Tongue (tissue), 2 donors: ENCODE data around the gene SOBP. TPM values are rescaled to one million over a fixed set of nuclear protein-coding genes. Genes with fewer than 3 reads are reported as not detected.
A peak's percentile ranks its signal among the peaks of the same experiment; 100 is the strongest.

Experiments used
- DNase-seq: peaks from one replicate; pipeline ENCODE4 v3.0.0-alpha.2; 2015
- total RNA-seq: library from RNA; depleted of rRNA; stranded (reverse); fragments of >200 nt; gene quantifications from one replicate; pipeline ENCODE4 v1.2.3, GENCODE V29; 2014

SOBP gene
- total RNA-seq, 1 donor from 2014 or later = 19.2 TPM

GRCh38 chr6:107589934-107590333 is 100.0 kb downstream of the SOBP start:
- DNase-seq = no peak

DNA sequence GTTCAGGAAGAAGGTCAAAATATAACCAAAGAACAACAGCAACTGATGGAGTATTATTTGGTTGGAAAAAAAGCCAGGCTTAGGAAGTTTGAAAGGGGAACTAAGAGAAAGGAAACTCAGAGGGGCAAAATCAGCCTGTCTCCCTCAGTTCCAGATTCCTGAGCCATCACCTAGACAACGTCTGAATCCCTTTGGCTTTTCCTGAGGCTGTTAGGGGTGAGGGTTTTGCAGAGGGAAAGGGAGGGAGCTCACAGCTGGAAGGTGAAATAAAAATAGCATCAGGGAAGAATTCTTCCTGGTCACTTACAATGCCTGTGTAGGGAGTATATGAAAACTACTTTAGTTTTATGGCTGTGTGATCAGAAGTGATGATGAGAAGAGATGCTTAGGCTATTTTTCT is 100.5 kb downstream of the SOBP start:
- no peak for DNase-seq

DNA sequence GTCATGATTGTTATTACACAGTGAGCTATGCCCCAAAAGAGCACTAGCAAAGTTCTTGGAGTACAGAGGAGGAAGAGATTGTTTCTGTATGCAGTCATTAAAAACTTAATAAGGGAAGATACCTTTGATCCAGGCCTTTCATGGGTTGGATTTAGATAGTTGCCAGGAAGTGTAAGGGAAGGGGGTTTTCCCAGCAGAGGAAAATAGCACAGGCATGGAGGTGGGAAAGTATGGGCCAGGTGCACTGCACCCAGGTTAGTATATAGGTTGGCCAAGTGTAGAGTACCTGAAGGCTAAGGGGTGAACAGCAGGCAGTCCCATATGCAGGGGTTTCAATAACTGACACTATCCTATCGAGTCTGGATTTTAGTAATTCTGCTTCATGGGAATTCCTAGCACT is 101.4 kb downstream of the SOBP start:
- DNase-seq = no peak

- DNase-seq = no peak
Observed at GRCh38 chr6:107592806-107593205, 102.9 kb downstream of the SOBP start.

DNA sequence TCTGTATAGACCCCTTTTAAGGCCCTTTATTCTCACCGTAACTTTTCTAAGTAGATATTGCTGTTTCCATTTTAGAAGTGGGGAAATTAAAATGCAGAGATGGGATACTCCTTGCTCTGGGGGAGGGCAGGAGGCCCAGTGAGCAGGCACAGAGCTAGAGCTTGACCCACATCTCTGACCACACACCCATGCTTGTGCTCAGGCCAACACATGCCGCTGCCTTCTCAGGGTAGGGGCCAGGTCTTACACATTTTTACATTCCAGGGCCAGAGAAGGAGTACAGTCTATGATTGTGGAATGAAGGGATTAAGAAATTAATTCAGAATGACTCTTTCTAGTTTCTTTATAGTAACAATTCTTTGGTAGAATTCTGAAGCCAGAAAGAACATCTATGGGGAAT is 104.8 kb downstream of the SOBP start:
- no peak for DNase-seq

DNA sequence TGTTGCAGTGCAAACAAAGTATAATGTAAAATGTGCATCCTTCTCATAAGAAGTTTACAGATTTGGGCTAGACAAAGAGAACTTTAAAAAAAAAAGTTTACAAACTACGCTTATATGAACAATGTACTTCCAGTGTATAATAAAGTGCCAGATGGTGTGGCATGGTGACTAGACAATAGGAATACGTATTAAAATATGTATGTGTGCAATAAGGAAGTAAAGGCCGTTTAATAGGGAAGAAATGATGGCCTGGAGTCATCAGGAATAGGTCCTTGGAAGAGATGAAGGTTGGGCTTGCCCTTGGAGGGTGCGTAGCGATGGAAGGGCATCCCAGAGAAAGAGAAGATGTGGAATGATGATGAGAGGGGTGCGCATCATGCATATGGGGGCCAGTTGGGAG is 108.2 kb downstream of the SOBP start:
- DNase-seq = no peak

DNA sequence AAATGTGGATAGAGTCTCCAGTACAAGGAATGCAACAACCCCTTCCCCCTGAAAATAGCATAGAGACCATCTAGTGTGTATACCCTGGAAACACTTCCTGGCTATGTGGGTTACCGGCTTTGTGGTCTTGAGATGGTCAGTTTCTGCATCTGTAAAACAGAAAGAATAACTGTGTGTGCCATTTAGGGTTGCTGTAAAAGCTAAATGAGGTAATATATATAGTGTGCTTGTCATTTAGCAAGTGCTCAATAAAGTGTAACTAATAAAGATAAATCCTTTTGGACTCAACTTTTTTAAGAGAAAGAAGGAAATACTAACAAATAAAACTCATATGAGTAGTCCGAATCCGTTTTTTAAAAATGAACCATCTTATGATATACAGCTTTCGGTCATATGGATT is 109.1 kb downstream of the SOBP start:
- DNase-seq = no peak

DNA sequence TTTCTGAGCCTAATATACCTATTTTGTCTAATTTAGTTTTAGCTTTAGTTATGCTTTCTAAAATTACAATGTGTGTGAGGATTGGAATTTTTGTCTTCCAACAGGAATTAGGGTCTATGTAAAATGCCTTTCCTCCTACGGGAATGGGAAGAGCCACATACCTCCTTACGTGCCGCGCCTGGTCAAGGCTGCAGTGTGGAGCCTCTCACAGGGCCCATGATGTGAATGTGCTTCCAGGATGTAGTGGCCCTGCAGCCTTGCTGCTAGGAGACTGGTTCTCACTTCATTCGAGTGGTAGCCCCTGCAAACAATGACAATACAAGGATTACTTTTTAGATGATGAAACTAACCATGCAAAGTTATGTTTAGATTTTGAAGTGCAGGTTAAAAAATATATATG is 110.2 kb downstream of the SOBP start:
- no peak for DNase-seq

GRCh38 chr6:107600936-107601335 is 111.0 kb downstream of the SOBP start:
- DNase-seq = peak; percentile 75

- DNase-seq = no peak
Observed at GRCh38 chr6:107601406-107601805, 111.5 kb downstream of the SOBP start.

DNA sequence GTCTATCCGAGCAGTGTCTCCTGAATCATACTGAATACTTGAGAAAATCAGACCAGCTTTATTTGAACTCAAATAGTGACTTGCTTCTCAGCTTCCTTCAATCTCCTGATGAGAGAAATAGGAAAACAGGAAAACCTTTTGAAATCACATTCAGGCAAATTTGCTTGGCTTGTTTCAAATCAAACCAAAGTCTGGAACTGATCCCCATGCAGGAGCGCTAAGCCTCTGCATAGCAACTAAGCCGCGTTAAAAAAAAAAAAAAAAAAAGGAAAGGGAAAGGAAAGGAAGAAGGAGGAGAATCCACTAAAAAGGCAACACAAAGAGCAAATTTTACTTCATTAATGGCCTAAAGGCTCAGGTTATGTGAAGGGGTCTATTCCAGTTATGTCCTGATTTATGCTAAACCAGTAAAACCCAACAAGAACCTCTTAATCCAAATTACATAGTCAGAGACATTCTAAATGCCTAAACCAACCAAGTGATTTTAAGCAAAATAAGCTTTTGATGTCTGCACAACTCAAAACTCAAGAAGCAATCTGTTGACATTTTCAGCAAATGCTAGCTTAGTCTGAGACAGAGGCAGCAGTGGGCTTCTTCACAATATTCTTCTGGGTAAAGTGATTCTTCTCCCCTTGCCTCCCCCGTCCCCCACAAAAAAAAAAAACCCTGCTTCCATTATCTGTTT is 112.5 kb downstream of the SOBP start:
- peak; percentile 41 for DNase-seq

- DNase-seq = no peak
Observed at GRCh38 chr6:107603006-107603370, 113.1 kb downstream of the SOBP start.

DNA sequence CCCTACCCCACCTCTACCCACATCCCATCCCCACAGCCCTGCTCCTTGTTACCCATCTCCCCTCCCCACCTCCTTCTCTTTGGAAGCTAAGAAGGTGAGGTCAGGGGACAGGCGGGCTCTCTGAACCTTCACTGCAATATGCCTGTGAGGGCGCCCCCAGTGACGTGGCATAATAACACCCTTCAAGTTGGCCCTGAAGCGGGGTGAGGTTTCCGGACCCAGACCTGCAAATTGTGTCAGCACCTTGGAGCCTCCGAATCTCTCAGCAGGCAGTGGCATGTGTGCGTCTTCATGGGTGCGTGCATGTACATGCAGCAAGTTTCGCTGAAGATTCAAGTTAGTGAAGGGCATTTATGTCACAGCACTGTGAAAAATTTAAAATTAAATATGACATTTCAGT is 114.6 kb downstream of the SOBP start:
- no peak for DNase-seq

- no peak for DNase-seq
Observed at GRCh38 chr6:107606407-107606806, 116.5 kb downstream of the SOBP start.

GRCh38 chr6:107607116-107607515 is 117.2 kb downstream of the SOBP start:
- peak; percentile 77 for DNase-seq

GRCh38 chr6:107611094-107611810 is 121.3 kb downstream of the SOBP start:
- peak; percentile 64 for DNase-seq

GRCh38 chr6:107612762-107613415 is 123.0 kb downstream of the SOBP start:
- no peak for DNase-seq

GRCh38 chr6:107613651-107614379 is 123.9 kb downstream of the SOBP start:
- no peak for DNase-seq

DNA sequence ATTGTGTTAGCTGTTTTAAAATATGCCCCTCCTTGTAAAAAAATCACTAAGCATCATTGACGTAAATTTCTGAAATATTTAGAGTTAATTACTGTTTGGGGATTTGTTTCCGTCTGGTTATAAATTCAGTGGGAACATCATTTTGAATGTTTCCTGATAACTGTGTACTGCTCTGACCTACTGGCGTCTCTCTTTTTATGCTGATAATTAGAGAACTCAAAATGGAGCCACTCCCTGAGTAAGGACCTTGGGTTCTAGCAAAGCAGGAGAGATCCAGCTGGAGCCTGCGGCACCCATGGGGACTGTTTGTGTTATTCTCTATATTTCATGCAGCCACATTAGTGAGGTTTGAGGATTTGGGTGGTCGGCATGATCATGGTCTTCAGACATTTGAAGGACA is 124.9 kb downstream of the SOBP start:
- no peak for DNase-seq

GRCh38 chr6:107616775-107617174 is 126.9 kb downstream of the SOBP start:
- DNase-seq = no peak

DNA sequence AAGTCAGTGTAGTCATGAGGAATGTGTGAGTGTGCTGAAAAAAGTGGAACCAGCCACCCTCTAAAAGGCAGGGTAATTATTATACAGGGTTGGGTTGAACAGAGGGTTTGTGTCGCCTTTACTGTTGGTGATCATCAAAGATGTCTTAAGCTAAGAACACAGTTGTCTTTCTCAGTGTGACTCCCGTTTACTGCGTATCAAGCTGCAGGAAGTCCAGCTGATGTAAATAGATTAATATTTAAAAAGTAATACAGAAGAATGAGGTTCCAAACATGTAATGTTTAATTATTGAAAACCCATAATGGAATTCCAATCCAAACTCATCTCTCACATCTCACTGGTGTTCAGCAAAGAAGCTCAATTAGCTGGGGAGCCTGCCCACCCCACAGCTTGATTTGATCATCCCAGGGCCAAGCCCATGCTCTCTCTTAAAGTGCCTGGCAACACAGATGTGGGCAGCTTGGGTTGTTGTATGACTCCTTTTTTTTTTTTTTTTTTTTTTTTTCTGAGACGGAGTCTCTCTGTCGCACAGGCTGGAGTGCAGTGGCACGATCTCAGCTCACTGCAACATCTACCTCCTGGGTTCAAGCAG is 127.5 kb downstream of the SOBP start:
- no peak for DNase-seq

GRCh38 chr6:107618672-107619071 is 128.8 kb downstream of the SOBP start:
- DNase-seq = no peak

GRCh38 chr6:107620732-107621131 is 130.8 kb downstream of the SOBP start:
- no peak for DNase-seq
